ENCODE data around the gene RABGAP1. TPM values are rescaled to one million over a fixed set of nuclear protein-coding genes. Genes with fewer than 3 reads are reported as not detected.

RABGAP1 gene
- total RNA-seq, 1 donor from 2014 or later: 31.9 TPM

GRCh38 chr9:123039617-123040219 lies 98.9 kb downstream of the RABGAP1 start:
- Histone ChIP-seq H3K4me3 (ENCODE audit: low read depth, low read length) (no peak overlapping the region), H3K36me3 (ENCODE audit: control insufficient read depth, insufficient read depth, low read length) (peaks cover 1% of the 10 kb centered on the region), H3K27me3 (ENCODE audit: control insufficient read depth, insufficient read depth, low read length) (no peaks in the 10 kb centered on the region)
- TF ChIP-seq CTCF (IDR thresholded peaks at IDR 0.05; ENCODE audit: insufficient read depth, low read length, severe bottlenecking): no peak
- FAIRE-seq (no peak), DNase-seq (ENCODE audit: low read depth) (no peak)

DNA sequence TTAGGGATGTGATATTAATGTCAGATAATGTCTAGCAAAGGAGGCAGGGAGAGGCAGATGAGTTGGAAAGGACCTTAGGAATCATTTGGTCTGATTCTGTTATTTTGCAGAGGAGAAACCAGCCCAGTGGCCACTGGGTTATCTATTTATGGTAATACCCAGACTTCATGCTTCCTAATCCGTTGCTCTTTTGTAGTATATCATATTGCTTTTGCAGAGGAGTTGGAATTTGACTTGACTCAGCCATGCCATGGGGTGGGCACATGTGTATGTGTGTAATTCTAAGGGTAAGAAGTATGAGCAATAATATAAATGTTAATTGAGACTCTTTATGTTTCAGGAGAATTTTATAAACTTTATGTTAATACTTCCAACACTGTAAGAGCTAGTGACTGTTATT lies 100.0 kb downstream of the RABGAP1 start:
- no peak for TF ChIP-seq CTCF (IDR thresholded peaks at IDR 0.05; ENCODE audit: insufficient read depth, low read length, severe bottlenecking)
- H3K36me3 ChIP-seq (ENCODE audit: control insufficient read depth, insufficient read depth, low read length): peaks cover 1% of the 10 kb centered on the region
- FAIRE-seq: no peak
- no peak for DNase-seq (ENCODE audit: low read depth)
- no peaks in the 10 kb centered on the region for H3K27me3 ChIP-seq (ENCODE audit: control insufficient read depth, insufficient read depth, low read length)
- no peak overlapping the region for H3K4me3 ChIP-seq (ENCODE audit: low read depth, low read length)

DNA sequence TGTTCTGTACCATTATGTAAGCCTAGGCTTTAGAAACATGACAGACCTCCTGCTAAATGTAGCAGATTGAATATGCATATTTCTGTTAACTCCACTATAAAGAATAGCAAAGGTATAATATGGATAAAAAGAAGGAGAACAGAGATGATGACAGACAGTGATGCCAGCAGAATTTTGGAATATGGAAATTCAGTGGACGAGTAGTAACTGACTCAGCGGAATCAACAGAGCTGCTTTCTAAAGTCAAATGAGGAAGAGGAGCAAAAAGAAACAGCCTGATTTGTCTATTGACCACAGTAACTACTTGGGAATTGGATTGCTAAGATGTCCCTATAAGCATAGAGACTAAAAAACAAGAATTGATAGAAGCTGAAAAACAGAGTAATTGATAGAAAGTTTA lies 100.7 kb downstream of the RABGAP1 start:
- H3K36me3 ChIP-seq (ENCODE audit: control insufficient read depth, insufficient read depth, low read length): peaks cover 1% of the 10 kb centered on the region
- H3K4me3 ChIP-seq (ENCODE audit: low read depth, low read length): no peak overlapping the region
- no peak for TF ChIP-seq CTCF (IDR thresholded peaks at IDR 0.05; ENCODE audit: insufficient read depth, low read length, severe bottlenecking)
- H3K27me3 ChIP-seq (ENCODE audit: control insufficient read depth, insufficient read depth, low read length): no peaks in the 10 kb centered on the region
- DNase-seq (ENCODE audit: low read depth) (no peak), FAIRE-seq (no peak)

- H3K36me3 ChIP-seq (ENCODE audit: control insufficient read depth, insufficient read depth, low read length): peaks cover 1% of the 10 kb centered on the region
- TF ChIP-seq CTCF (IDR thresholded peaks at IDR 0.05; ENCODE audit: insufficient read depth, low read length, severe bottlenecking): no peak
- FAIRE-seq (no peak), DNase-seq (ENCODE audit: low read depth) (no peak)
- H3K4me3 ChIP-seq (ENCODE audit: low read depth, low read length): no peak overlapping the region
- H3K27me3 ChIP-seq (ENCODE audit: control insufficient read depth, insufficient read depth, low read length): no peaks in the 10 kb centered on the region
Measured at GRCh38 chr9:123043081-123043939, 102.5 kb downstream of the RABGAP1 start.

DNA sequence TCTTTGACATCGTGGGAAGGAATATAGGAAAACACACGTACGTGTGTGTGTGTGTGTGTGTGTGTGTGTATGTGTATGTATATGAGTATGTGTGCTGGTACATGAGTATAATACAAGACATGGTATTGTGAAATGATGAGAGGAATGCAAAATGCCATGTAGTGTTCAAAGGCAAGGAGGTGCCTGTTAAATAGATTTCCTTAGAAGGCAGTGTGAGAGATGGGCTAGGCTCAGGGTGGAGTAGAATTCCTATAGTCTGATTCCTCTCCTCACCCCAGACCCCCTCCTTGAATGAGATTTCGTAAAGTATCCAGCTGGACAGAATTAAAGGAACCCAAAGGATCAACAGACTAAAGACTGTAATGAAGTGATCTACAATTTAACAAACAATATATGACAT lies 103.8 kb downstream of the RABGAP1 start:
- FAIRE-seq: no peak
- no peak overlapping the region for H3K4me3 ChIP-seq (ENCODE audit: low read depth, low read length)
- H3K36me3 ChIP-seq (ENCODE audit: control insufficient read depth, insufficient read depth, low read length): peaks cover 1% of the 10 kb centered on the region
- TF ChIP-seq CTCF (IDR thresholded peaks at IDR 0.05; ENCODE audit: insufficient read depth, low read length, severe bottlenecking): no peak
- peak; percentile 20 for DNase-seq (ENCODE audit: low read depth)
- no peaks in the 10 kb centered on the region for H3K27me3 ChIP-seq (ENCODE audit: control insufficient read depth, insufficient read depth, low read length)
